ENCODE data around the gene DSN1.

The DSN1 gene

GRCh38 chr20:36754656-36755222, 18.8 kb downstream of the DSN1 start:
- DNase-seq (ENCODE audit: low read depth) = peak; percentile 30

- DNase-seq (ENCODE audit: low read depth) = no peak
These were observed 21.0 kb downstream of the DSN1 start for GRCh38 chr20:36752582-36752981.

- peak; percentile 88 for DNase-seq (ENCODE audit: low read depth)
These were observed 27.5 kb downstream of the DSN1 start, which contains the start of gene NDRG3 for GRCh38 chr20:36745927-36746659. Gene NDRG3 (minus strand): TSS chr20:36746090. CDS start chr20:36721735, 24,355 bp downstream.

- no peak for DNase-seq (ENCODE audit: low read depth)
These were observed 28.2 kb downstream of the DSN1 start for GRCh38 chr20:36745234-36745926.

GRCh38 chr20:36744764-36745191, 28.8 kb downstream of the DSN1 start:
- DNase-seq (ENCODE audit: low read depth) = no peak

GRCh38 chr20:36744243-36744642, 29.3 kb downstream of the DSN1 start:
- no peak for DNase-seq (ENCODE audit: low read depth)

GRCh38 chr20:36742558-36742957, 31.0 kb downstream of the DSN1 start:
- no peak for DNase-seq (ENCODE audit: low read depth)

- no peak for DNase-seq (ENCODE audit: low read depth)
These were observed 32.5 kb downstream of the DSN1 start for GRCh38 chr20:36741072-36741471.

- DNase-seq (ENCODE audit: low read depth) = no peak
These were observed 36.4 kb downstream of the DSN1 start for GRCh38 chr20:36737183-36737499.

- no peak for DNase-seq (ENCODE audit: low read depth)
These were observed 36.9 kb downstream of the DSN1 start for GRCh38 chr20:36736451-36737182.

- no peak for DNase-seq (ENCODE audit: low read depth)
These were observed 41.1 kb downstream of the DSN1 start for GRCh38 chr20:36732456-36732855.

GRCh38 chr20:36728986-36729385, 44.6 kb downstream of the DSN1 start:
- DNase-seq (ENCODE audit: low read depth) = no peak

GRCh38 chr20:36726168-36726567, 47.4 kb downstream of the DSN1 start:
- DNase-seq (ENCODE audit: low read depth) = no peak

- DNase-seq (ENCODE audit: low read depth) = no peak
These were observed 53.1 kb downstream of the DSN1 start for GRCh38 chr20:36720510-36720909.

- no peak for DNase-seq (ENCODE audit: low read depth)
These were observed 55.9 kb downstream of the DSN1 start for GRCh38 chr20:36717657-36718056.

GRCh38 chr20:36717021-36717420, 56.5 kb downstream of the DSN1 start:
- DNase-seq (ENCODE audit: low read depth) = no peak

- DNase-seq (ENCODE audit: low read depth) = no peak
These were observed 60.8 kb downstream of the DSN1 start for GRCh38 chr20:36712775-36713174.

- no peak for DNase-seq (ENCODE audit: low read depth)
These were observed 64.4 kb downstream of the DSN1 start for GRCh38 chr20:36709126-36709525.

GRCh38 chr20:36703530-36703929, 70.0 kb downstream of the DSN1 start:
- DNase-seq (ENCODE audit: low read depth) = no peak
